Liver (tissue), 9 donors: ENCODE results near the gene FANK1. TPM values are rescaled to one million over a fixed set of nuclear protein-coding genes. Genes with fewer than 3 reads are reported as not detected.

Experiments used
- DNase-seq: peaks from one replicate; pipeline ENCODE4 v3.0.0-alpha.2; 2017; ENCODE audit warnings: low spot score
- H3K27ac ChIP-seq, 2 donors: one replicate each; pipeline ENCODE4 v1.7.0; 2013; ENCODE audit warnings: inconsistent platforms in 2 of 2, low read length in 2 of 2, control low read depth in 1 of 2, low read depth in 1 of 2, mild to moderate bottlenecking in 1 of 2
- H3K27me3 ChIP-seq, 4 donors: one replicate each; pipeline versions ENCODE4 v1.6.1 to v1.7.0; 2013; ENCODE audit warnings: low read length in 3 of 4, inconsistent platforms in 1 of 4, mild to moderate bottlenecking in 1 of 4, moderate library complexity in 1 of 4; ENCODE audit not compliant: control insufficient read depth in 4 of 4, insufficient read depth in 4 of 4
- H3K36me3 ChIP-seq, 4 donors: one replicate each; pipeline versions ENCODE4 v1.6.1 to v1.7.0; 2013; ENCODE audit warnings: low read length in 3 of 4, mild to moderate bottlenecking in 3 of 4, low read depth in 1 of 4, moderate library complexity in 1 of 4; ENCODE audit not compliant: control insufficient read depth in 4 of 4, insufficient read depth in 3 of 4
- H3K4me1 ChIP-seq, 4 donors: one replicate each; pipeline versions ENCODE4 v1.6.1 to v1.7.0; 2013; ENCODE audit warnings: low read length in 3 of 4, mild to moderate bottlenecking in 3 of 4, moderate library complexity in 1 of 4; ENCODE audit not compliant: control insufficient read depth in 4 of 4, insufficient read depth in 4 of 4
- H3K4me3 ChIP-seq, 3 donors: one replicate each; pipeline versions ENCODE4 v1.6.1 to v1.7.0; 2013; ENCODE audit warnings: low read length in 3 of 3, control low read depth in 1 of 3, low read depth in 1 of 3, mild to moderate bottlenecking in 1 of 3
- H3K9ac ChIP-seq, 2 donors: one replicate each; pipeline ENCODE4 v1.7.0; 2013; ENCODE audit warnings: low read length in 2 of 2, mild to moderate bottlenecking in 2 of 2, moderate library complexity in 2 of 2, control low read depth in 1 of 2, low read depth in 1 of 2
- H3K9me3 ChIP-seq, 4 donors: one replicate each; pipeline versions ENCODE4 v1.6.1 to v1.7.0; 2013; ENCODE audit warnings: low read length in 3 of 4; ENCODE audit not compliant: control insufficient read depth in 4 of 4
- EGR1 ChIP-seq, 2 donors: IDR thresholded peaks; 2 replicates each; pipeline ENCODE4 v1.6.1; 2016 to 2018; ENCODE audit warnings: antibody characterized with exemption in 2 of 2, low read depth in 2 of 2
- FOXA1 ChIP-seq: IDR thresholded peaks from 2 replicates; pipeline ENCODE4 v1.6.1; 2016; ENCODE audit warnings: antibody characterized with exemption
- GABPA ChIP-seq, 2 donors: IDR thresholded peaks in 1 of 2; conservative IDR thresholded peaks in 1 of 2; 2 replicates each; pipeline ENCODE4 v1.6.1; 2016; ENCODE audit warnings: antibody characterized with exemption in 2 of 2, mild to moderate bottlenecking in 1 of 2, moderate library complexity in 1 of 2
- HNF4G ChIP-seq: IDR thresholded peaks from 2 replicates; pipeline ENCODE4 v1.6.1; 2016; ENCODE audit warnings: antibody characterized with exemption
- JUND ChIP-seq, 2 donors: IDR thresholded peaks; 2 replicates each; pipeline ENCODE4 v1.6.1; 2016; ENCODE audit warnings: antibody characterized with exemption in 2 of 2
- RAD21 ChIP-seq, 2 donors: IDR thresholded peaks; 2 replicates each; pipeline ENCODE4 v1.6.1; 2016; ENCODE audit warnings: antibody characterized with exemption in 2 of 2, mild to moderate bottlenecking in 2 of 2
- RXRA ChIP-seq, 2 donors: IDR thresholded peaks; 2 replicates each; pipeline ENCODE4 v1.6.1; 2017 to 2018; ENCODE audit warnings: antibody characterized with exemption in 2 of 2, mild to moderate bottlenecking in 1 of 2
- TAF1 ChIP-seq: conservative IDR thresholded peaks from 2 replicates; pipeline ENCODE4 v1.6.1; 2016; ENCODE audit warnings: antibody characterized with exemption, mild to moderate bottlenecking
- YY1 ChIP-seq: IDR thresholded peaks from 2 replicates; pipeline ENCODE4 v1.6.1; 2016; ENCODE audit warnings: antibody characterized with exemption, mild to moderate bottlenecking
- whole genome bisulfite sequencing: extraction: QIAGEN DNeasy Blood & Tissue Kit; methylation state at CpG from one replicate; pipeline ENCODE4 v1.1.7; 2013; 5-methylcytosine and 5-hydroxymethylcytosine counted together
- polyA plus RNA-seq, 2 donors: library from polyadenylated mRNA; stranded (reverse) in 1 of 2; unstranded in 1 of 2; fragments of 200-250 nt in 1 of 2; fragments of >200 nt in 1 of 2; fragmentation: Nextera tagmentation in 1 of 2; extraction: Ambion mirVana in 1 of 2; gene quantifications; one replicate each; pipeline versions ENCODE4 v1.2.1 to v1.2.3, GENCODE V29; 2013 to 2015
- total RNA-seq, 2 donors: library from RNA; depleted of rRNA; stranded (reverse); fragments of >200 nt; gene quantifications; one replicate each; pipeline ENCODE4 v1.2.3, GENCODE V29; 2014
- TF ChIP-seq, protein P1 (sequence below): fragments of 150-350 bp; IDR thresholded peaks from 2 replicates; pipeline ENCODE4 v1.5.1; 2017; ENCODE audit warnings: improper control_type of control experiment, low read depth, low read length; ENCODE audit not compliant: missing input control
- TF ChIP-seq, protein P2 (sequence below): IDR thresholded peaks from 2 replicates; pipeline ENCODE4 v1.6.1; 2016; ENCODE audit warnings: antibody characterized with exemption
- TF ChIP-seq, protein P3 (sequence below): IDR thresholded peaks from 2 replicates; pipeline ENCODE4 v1.6.1; 2016; ENCODE audit warnings: antibody characterized with exemption
- TF ChIP-seq, protein P4 (sequence below): IDR thresholded peaks from 2 replicates; pipeline ENCODE4 v1.6.1; 2016; ENCODE audit warnings: antibody characterized with exemption, mild to moderate bottlenecking
- TF ChIP-seq, protein P5 (sequence below): IDR thresholded peaks from 2 replicates; pipeline ENCODE4 v1.6.1; 2016; ENCODE audit warnings: antibody characterized with exemption
- donor health status: healthy.
- donor health status: healthy.
- donor health status: healthy.
- donor health status: healthy.
- donor health status: healthy.

The FANK1 gene
- total and polyA plus RNA-seq, 4 donors = 0.28 TPM; not detected in 3

DNA sequence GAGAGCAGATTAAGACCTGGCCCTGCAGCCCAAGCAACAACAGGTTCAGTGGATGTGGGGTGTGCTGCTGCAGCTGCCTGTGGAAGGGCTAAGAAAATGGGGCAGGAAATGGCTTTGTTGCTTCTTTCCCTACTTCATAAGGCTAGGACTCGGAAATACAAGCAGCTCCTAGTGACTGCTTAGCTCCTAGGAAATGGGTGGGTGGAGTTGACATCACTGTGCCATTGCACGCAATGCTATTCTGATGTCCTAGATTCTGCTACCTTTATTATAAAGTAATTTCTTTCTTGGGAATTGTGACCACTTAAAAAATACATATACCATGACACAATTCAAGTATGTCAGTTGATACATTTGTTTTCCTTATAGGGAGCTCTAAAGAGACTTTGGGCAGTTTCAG, 155.8 kb downstream of the FANK1 start:
- H3K27me3 ChIP-seq = no peaks in the 10 kb centered on the region
- no peak for DNase-seq
- H3K9ac ChIP-seq = no peak overlapping the region
- H3K9me3 ChIP-seq = no peaks in the 10 kb centered on the region
- no peaks in the 10 kb centered on the region for H3K36me3 ChIP-seq
- no peak overlapping the region for H3K4me3 ChIP-seq
- TF ChIP-seq RAD21 (IDR thresholded peaks at IDR 0.05) = no peak
- TF ChIP-seq, protein P1, sequence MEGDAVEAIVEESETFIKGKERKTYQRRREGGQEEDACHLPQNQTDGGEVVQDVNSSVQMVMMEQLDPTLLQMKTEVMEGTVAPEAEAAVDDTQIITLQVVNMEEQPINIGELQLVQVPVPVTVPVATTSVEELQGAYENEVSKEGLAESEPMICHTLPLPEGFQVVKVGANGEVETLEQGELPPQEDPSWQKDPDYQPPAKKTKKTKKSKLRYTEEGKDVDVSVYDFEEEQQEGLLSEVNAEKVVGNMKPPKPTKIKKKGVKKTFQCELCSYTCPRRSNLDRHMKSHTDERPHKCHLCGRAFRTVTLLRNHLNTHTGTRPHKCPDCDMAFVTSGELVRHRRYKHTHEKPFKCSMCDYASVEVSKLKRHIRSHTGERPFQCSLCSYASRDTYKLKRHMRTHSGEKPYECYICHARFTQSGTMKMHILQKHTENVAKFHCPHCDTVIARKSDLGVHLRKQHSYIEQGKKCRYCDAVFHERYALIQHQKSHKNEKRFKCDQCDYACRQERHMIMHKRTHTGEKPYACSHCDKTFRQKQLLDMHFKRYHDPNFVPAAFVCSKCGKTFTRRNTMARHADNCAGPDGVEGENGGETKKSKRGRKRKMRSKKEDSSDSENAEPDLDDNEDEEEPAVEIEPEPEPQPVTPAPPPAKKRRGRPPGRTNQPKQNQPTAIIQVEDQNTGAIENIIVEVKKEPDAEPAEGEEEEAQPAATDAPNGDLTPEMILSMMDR = no peak
- TF ChIP-seq HNF4G = no peak
- no peak for TF ChIP-seq EGR1 (IDR thresholded peaks at IDR 0.05; ENCODE audit: low read depth in 2 of 2)
- no peak for TF ChIP-seq FOXA1
- no peak for TF ChIP-seq YY1
- TF ChIP-seq, protein P2, sequence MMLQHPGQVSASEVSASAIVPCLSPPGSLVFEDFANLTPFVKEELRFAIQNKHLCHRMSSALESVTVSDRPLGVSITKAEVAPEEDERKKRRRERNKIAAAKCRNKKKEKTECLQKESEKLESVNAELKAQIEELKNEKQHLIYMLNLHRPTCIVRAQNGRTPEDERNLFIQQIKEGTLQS = no peak
- H3K27ac ChIP-seq = no peak overlapping the region
- no peaks in the 10 kb centered on the region for H3K4me1 ChIP-seq
- WGBS = 69% methylated on average over 2 of the region's 2 CpGs

DNA sequence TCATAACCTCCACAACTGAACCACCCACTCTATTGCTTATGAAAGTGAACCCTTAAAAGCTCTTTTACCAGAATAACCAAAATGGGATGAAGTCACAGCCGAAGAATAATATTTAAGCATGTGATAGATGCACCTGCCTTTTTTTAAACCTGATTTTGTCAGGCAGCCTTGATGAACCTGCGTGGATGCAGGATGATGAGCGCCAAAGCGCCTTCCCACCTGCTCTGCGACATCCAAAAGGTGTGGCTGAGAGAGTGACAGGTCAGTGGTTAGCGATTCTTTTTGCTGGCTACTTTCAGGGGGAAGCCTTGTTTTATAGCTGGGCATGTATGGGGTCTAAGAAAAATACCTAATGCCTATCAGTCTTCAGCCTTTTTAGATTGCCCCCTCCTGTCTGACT, 157.8 kb downstream of the FANK1 start:
- no peak for DNase-seq
- TF ChIP-seq FOXA1 (no peak), EGR1 (IDR thresholded peaks at IDR 0.05; ENCODE audit: low read depth in 2 of 2) (no peak), JUND (IDR thresholded peaks at IDR 0.05) (no peak)
- TF ChIP-seq, protein P3, sequence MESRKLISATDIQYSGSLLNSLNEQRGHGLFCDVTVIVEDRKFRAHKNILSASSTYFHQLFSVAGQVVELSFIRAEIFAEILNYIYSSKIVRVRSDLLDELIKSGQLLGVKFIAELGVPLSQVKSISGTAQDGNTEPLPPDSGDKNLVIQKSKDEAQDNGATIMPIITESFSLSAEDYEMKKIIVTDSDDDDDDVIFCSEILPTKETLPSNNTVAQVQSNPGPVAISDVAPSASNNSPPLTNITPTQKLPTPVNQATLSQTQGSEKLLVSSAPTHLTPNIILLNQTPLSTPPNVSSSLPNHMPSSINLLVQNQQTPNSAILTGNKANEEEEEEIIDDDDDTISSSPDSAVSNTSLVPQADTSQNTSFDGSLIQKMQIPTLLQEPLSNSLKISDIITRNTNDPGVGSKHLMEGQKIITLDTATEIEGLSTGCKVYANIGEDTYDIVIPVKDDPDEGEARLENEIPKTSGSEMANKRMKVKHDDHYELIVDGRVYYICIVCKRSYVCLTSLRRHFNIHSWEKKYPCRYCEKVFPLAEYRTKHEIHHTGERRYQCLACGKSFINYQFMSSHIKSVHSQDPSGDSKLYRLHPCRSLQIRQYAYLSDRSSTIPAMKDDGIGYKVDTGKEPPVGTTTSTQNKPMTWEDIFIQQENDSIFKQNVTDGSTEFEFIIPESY = no peak
- WGBS = 87% methylated on average over 6 of the region's 6 CpGs

DNA sequence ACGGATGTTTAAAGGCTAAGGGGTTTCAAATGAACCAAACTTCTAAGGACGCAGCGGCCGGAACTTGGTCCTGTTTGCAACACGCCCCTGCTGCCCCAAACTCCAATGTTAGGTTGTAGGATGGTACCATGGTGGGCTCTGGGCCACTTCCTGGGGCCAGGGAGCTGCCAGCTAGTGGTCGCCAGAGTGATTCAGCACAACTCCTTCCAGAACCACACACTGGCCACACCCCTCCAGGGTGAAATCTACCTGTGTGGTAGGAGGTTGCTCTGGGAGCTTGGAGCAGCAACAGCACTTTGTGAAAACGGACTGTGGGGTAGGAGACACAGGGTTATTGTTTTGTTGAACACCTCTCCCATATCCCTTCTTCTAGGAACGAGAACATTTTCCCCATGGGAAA, 161.1 kb downstream of the FANK1 start:
- H3K4me1 ChIP-seq = no peaks in the 10 kb centered on the region
- H3K27ac ChIP-seq = no peak overlapping the region
- H3K9me3 ChIP-seq = no peaks in the 10 kb centered on the region
- no peaks in the 10 kb centered on the region for H3K36me3 ChIP-seq
- no peak overlapping the region for H3K9ac ChIP-seq
- no peak for DNase-seq
- TF ChIP-seq RAD21 (IDR thresholded peaks at IDR 0.05) = no peak
- TF ChIP-seq RXRA (IDR thresholded peaks at IDR 0.05) = no peak
- TF ChIP-seq, protein P4, sequence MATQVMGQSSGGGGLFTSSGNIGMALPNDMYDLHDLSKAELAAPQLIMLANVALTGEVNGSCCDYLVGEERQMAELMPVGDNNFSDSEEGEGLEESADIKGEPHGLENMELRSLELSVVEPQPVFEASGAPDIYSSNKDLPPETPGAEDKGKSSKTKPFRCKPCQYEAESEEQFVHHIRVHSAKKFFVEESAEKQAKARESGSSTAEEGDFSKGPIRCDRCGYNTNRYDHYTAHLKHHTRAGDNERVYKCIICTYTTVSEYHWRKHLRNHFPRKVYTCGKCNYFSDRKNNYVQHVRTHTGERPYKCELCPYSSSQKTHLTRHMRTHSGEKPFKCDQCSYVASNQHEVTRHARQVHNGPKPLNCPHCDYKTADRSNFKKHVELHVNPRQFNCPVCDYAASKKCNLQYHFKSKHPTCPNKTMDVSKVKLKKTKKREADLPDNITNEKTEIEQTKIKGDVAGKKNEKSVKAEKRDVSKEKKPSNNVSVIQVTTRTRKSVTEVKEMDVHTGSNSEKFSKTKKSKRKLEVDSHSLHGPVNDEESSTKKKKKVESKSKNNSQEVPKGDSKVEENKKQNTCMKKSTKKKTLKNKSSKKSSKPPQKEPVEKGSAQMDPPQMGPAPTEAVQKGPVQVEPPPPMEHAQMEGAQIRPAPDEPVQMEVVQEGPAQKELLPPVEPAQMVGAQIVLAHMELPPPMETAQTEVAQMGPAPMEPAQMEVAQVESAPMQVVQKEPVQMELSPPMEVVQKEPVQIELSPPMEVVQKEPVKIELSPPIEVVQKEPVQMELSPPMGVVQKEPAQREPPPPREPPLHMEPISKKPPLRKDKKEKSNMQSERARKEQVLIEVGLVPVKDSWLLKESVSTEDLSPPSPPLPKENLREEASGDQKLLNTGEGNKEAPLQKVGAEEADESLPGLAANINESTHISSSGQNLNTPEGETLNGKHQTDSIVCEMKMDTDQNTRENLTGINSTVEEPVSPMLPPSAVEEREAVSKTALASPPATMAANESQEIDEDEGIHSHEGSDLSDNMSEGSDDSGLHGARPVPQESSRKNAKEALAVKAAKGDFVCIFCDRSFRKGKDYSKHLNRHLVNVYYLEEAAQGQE = no peak
- TF ChIP-seq, protein P2 = no peak
- TF ChIP-seq GABPA (IDR thresholded peaks at IDR 0.05 in 1 of 2, conservative IDR thresholded peaks at IDR 0.05 in 1 of 2) = no peak
- TF ChIP-seq TAF1 = no peak
- TF ChIP-seq, protein P3 = no peak
- TF ChIP-seq, protein P5, sequence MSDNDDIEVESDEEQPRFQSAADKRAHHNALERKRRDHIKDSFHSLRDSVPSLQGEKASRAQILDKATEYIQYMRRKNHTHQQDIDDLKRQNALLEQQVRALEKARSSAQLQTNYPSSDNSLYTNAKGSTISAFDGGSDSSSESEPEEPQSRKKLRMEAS = no peak
- no peak for TF ChIP-seq YY1
- WGBS = 77% methylated on average over 8 of the region's 8 CpGs
- H3K27me3 ChIP-seq = no peaks in the 10 kb centered on the region
- H3K4me3 ChIP-seq = no peak overlapping the region

More for the DNA sequence above, 157.8 kb downstream of the FANK1 start:
- Histone ChIP-seq H3K4me1 (no peaks in the 10 kb centered on the region), H3K4me3 (no peak overlapping the region), H3K27ac (no peak overlapping the region), H3K9me3 (no peaks in the 10 kb centered on the region), H3K27me3 (no peaks in the 10 kb centered on the region), H3K9ac (no peak overlapping the region), H3K36me3 (no peaks in the 10 kb centered on the region)
